HEK293 (cell line): ENCODE measurements around the gene NADK.

Source experiments
- CTCF ChIA-PET: fragments of 350-600 bp; formaldehyde crosslinking; extraction: SDS; loops from one replicate; lab custom pipeline; 2021; ENCODE audit warnings: antibody characterized with exemption; lab: Yijun Ruan, JAX
- POLR2A ChIA-PET: fragments of 300-600 bp; formaldehyde crosslinking; extraction: SDS; loops from one replicate; lab custom pipeline; 2020; ENCODE audit warnings: antibody characterized with exemption, inconsistent platforms; lab: Yijun Ruan, JAX
- H3K27ac ChIP-seq: fragments of 200-500 bp; sonication (Bioruptor generic); 2 replicates; pipeline ENCODE4 v1.5.1; 2014; ENCODE audit warnings: low read depth, low read length, control low read depth, inconsistent platforms; ENCODE audit errors: extremely low read depth
- H3K36me3 ChIP-seq, 2 experiments: fragments of 200-500 bp in 1 of 2; sonication (Bioruptor generic) in 1 of 2; 1 replicate in 1 of 2; 2 replicates in 1 of 2; pipeline ENCODE4 v1.5.1; 2014 to 2017; ENCODE audit warnings: inconsistent platforms in 2 of 2, low read length in 2 of 2; ENCODE audit not compliant: control insufficient read depth in 2 of 2, insufficient read depth in 1 of 2
- H3K4me1 ChIP-seq: fragments of 200-500 bp; sonication (Bioruptor generic); 2 replicates; pipeline ENCODE4 v1.5.1; 2014; ENCODE audit warnings: mild to moderate bottlenecking, low read length, inconsistent platforms; ENCODE audit not compliant: control insufficient read depth, insufficient read depth
- H3K4me3 ChIP-seq: 2 replicates; pipeline ENCODE4 v1.5.1; 2011; ENCODE audit warnings: low read depth, mild to moderate bottlenecking, control low read depth, low read length, moderate library complexity
- H3K9me3 ChIP-seq: fragments of 200-500 bp; sonication (Bioruptor generic); 2 replicates; pipeline ENCODE4 v1.5.1; 2014; ENCODE audit warnings: low read depth, low read length, inconsistent platforms; ENCODE audit not compliant: control insufficient read depth, insufficient read depth
- EGR2 ChIP-seq: fragments of 450-650 bp; formaldehyde crosslinking; IDR thresholded peaks from 2 replicates; pipeline ENCODE4 v1.5.1; 2016; ENCODE audit warnings: low read depth, missing biosample characterization, missing genetic modification characterization
- GLIS2 ChIP-seq: fragments of 450-650 bp; formaldehyde crosslinking; IDR thresholded peaks from 2 replicates; pipeline ENCODE4 v1.5.1; 2016; ENCODE audit warnings: missing biosample characterization, missing genetic modification characterization
- HOXD13 ChIP-seq: sonication (generic); formaldehyde crosslinking; IDR thresholded peaks from 2 replicates; pipeline ENCODE4 v1.8.0; 2022; ENCODE audit warnings: missing genetic modification reagents, borderline replicate concordance
- KLF8 ChIP-seq: fragments of 450-650 bp; formaldehyde crosslinking; IDR thresholded peaks from 2 replicates; pipeline ENCODE4 v1.5.1; 2016; ENCODE audit warnings: missing biosample characterization, missing genetic modification characterization
- MZF1 ChIP-seq: fragments of 450-650 bp; formaldehyde crosslinking; IDR thresholded peaks from 2 replicates; pipeline ENCODE4 v1.5.1; 2017; ENCODE audit warnings: missing biosample characterization, missing genetic modification characterization, borderline replicate concordance
- PATZ1 ChIP-seq: fragments of 450-650 bp; formaldehyde crosslinking; IDR thresholded peaks from 2 replicates; pipeline ENCODE4 v1.5.1; 2016; ENCODE audit warnings: missing biosample characterization, missing genetic modification characterization
- PRDM1 ChIP-seq: fragments of 450-650 bp; formaldehyde crosslinking; IDR thresholded peaks from 2 replicates; pipeline ENCODE4; 2016; ENCODE audit warnings: missing biosample characterization, missing genetic modification characterization
- PRDM6 ChIP-seq: fragments of 450-650 bp; formaldehyde crosslinking; IDR thresholded peaks from 2 replicates; pipeline ENCODE4 v1.5.1; 2017; ENCODE audit warnings: missing biosample characterization, missing genetic modification characterization
- SCRT1 ChIP-seq: fragments of 450-650 bp; formaldehyde crosslinking; IDR thresholded peaks from 2 replicates; pipeline ENCODE4 v1.5.1; 2016; ENCODE audit warnings: missing biosample characterization, missing genetic modification characterization, borderline replicate concordance
- TCF7L2 ChIP-seq: IDR thresholded peaks from 2 replicates; pipeline ENCODE4 v1.6.1; 2011; ENCODE audit warnings: low read depth, mild to moderate bottlenecking, inconsistent platforms, low read length, moderate library complexity, borderline replicate concordance
- ZBTB17 ChIP-seq: fragments of 450-650 bp; formaldehyde crosslinking; IDR thresholded peaks from 2 replicates; pipeline ENCODE4 v1.5.1; 2016; ENCODE audit warnings: missing biosample characterization, missing genetic modification characterization
- ZNF133 ChIP-seq: fragments of 450-650 bp; formaldehyde crosslinking; IDR thresholded peaks from 2 replicates; pipeline ENCODE4 v1.5.1; 2016; ENCODE audit warnings: missing biosample characterization, missing genetic modification characterization
- ZNF138 ChIP-seq: fragments of 450-650 bp; formaldehyde crosslinking; IDR thresholded peaks from 2 replicates; pipeline ENCODE4 v1.5.1; 2016; ENCODE audit warnings: missing biosample characterization, missing genetic modification characterization, borderline replicate concordance
- ZNF146 ChIP-seq: fragments of 450-650 bp; formaldehyde crosslinking; IDR thresholded peaks from 2 replicates; pipeline ENCODE4 v1.5.1; 2016; ENCODE audit warnings: missing biosample characterization, missing genetic modification characterization
- ZNF174 ChIP-seq: fragments of 450-650 bp; formaldehyde crosslinking; IDR thresholded peaks from 2 replicates; pipeline ENCODE4 v1.5.0; 2017; ENCODE audit warnings: missing biosample characterization, mild to moderate bottlenecking, missing genetic modification characterization
- ZNF223 ChIP-seq: fragments of 450-650 bp; formaldehyde crosslinking; IDR thresholded peaks from 2 replicates; pipeline ENCODE4 v1.5.1; 2016; ENCODE audit warnings: missing biosample characterization, missing genetic modification characterization
- ZNF248 ChIP-seq: fragments of 450-650 bp; formaldehyde crosslinking; IDR thresholded peaks from 2 replicates; pipeline ENCODE4 v1.5.1; 2017; ENCODE audit warnings: missing biosample characterization, missing genetic modification characterization
- ZNF274 ChIP-seq, 2 experiments: fragments of 200-500 bp in 1 of 2; fragments of 450-650 bp in 1 of 2; sonication (Bioruptor generic) in 1 of 2; formaldehyde crosslinking in 1 of 2; IDR thresholded peaks; 2 replicates each; pipeline versions ENCODE4 v1.5.1 to v1.6.1; 2014 to 2016; ENCODE audit warnings: borderline replicate concordance in 1 of 2, inconsistent platforms in 1 of 2, low read length in 1 of 2, missing biosample characterization in 1 of 2, missing genetic modification characterization in 1 of 2
- ZNF37A ChIP-seq: fragments of 450-650 bp; IDR thresholded peaks from 2 replicates; pipeline ENCODE4 v1.5.1; 2018; ENCODE audit warnings: missing biosample characterization, missing genetic modification characterization
- ZNF473 ChIP-seq: fragments of 450-650 bp; formaldehyde crosslinking; IDR thresholded peaks from 2 replicates; pipeline ENCODE4 v1.5.1; 2017; ENCODE audit warnings: missing biosample characterization, missing genetic modification characterization
- ZNF596 ChIP-seq: fragments of 450-650 bp; IDR thresholded peaks from 2 replicates; pipeline ENCODE4 v1.5.0; 2018; ENCODE audit warnings: missing biosample characterization, mild to moderate bottlenecking, missing genetic modification characterization, moderate library complexity
- ZNF600 ChIP-seq: fragments of 450-650 bp; formaldehyde crosslinking; IDR thresholded peaks from 2 replicates; pipeline ENCODE4 v1.5.1; 2016; ENCODE audit warnings: missing biosample characterization, missing genetic modification characterization
- ZNF658 ChIP-seq: fragments of 450-650 bp; formaldehyde crosslinking; IDR thresholded peaks from 2 replicates; pipeline ENCODE4; 2016; ENCODE audit warnings: missing biosample characterization, missing genetic modification characterization
- ZNF677 ChIP-seq: fragments of 450-650 bp; IDR thresholded peaks from 2 replicates; pipeline ENCODE4 v1.5.0; 2018; ENCODE audit warnings: missing biosample characterization, mild to moderate bottlenecking, missing genetic modification characterization, moderate library complexity
- ZNF792 ChIP-seq: fragments of 450-650 bp; formaldehyde crosslinking; IDR thresholded peaks from 2 replicates; pipeline ENCODE4 v1.5.1; 2016; ENCODE audit warnings: missing biosample characterization, missing genetic modification characterization
- ZSCAN18 ChIP-seq: fragments of 450-650 bp; formaldehyde crosslinking; IDR thresholded peaks from 2 replicates; pipeline ENCODE4 v1.5.1; 2016; ENCODE audit warnings: missing biosample characterization, missing genetic modification characterization

NADK gene

GRCh38 chr1:1776672-1777582 is 1.3 kb downstream of the NADK start:
- H3K27ac ChIP-seq = peak overlapping the region; percentile 94; the same call in 1 of the 2 replicates
- TF ChIP-seq ZNF146 (tag by site-specific recombination) (no peak), ZSCAN18 (tag by site-specific recombination) (no peak), ZNF248 (tag by site-specific recombination) (no peak), ZNF596 (tag by site-specific recombination) (no peak), ZNF677 (no peak), ZNF37A (tag by site-specific recombination) (no peak), GLIS2 (tag by site-specific recombination) (no peak), ZNF174 (tag by site-specific recombination) (no peak), PRDM6 (tag by site-specific recombination) (0 out of 2 replicates have a peak, but pooled peaks have one; percentile 17), SCRT1 (tag by site-specific recombination) (no peak), PATZ1 (tag by site-specific recombination) (no peak), ZNF274 (IDR thresholded peaks at IDR 0.05; ENCODE audit: low read length) (no peak), ZNF274 (tag by site-specific recombination; IDR thresholded peaks at IDR 0.05; ENCODE audit: borderline replicate concordance) (no peak), ZNF658 (no peak), TCF7L2 (no peak), ZNF223 (tag by site-specific recombination) (peak; percentile 53; the same call in 1 of the 2 replicates)
- TF ChIP-seq, all 188 proteins: peak for 2
- Histone ChIP-seq H3K36me3 (peaks cover 17 to 37% of the 10 kb centered on the region in 2 experiments; a peak in 2 of 3 replicates), H3K4me1 (no peaks in the 10 kb centered on the region), H3K4me3 (peak overlapping the region; percentile 96), H3K9me3 (no peaks in the 10 kb centered on the region)
- ChIA-PET POLR2A (interaction anchor here (0.6 to 1.9 kb wide), 3 partner anchors 10 to 132 kb away, joined by 3 to 9 read pairs (median 4); no protein-coding TSS in a partner anchor), CTCF (interaction anchor here (0.6 to 1.7 kb wide), 7 partner anchors 9 to 538 kb away, joined by 3 to 8 read pairs (median 4); no protein-coding TSS in a partner anchor)

- Histone ChIP-seq H3K27ac (no peak overlapping the region), H3K4me1 (no peaks in the 10 kb centered on the region), H3K4me3 (no peak overlapping the region), H3K36me3 (peaks cover 19 to 46% of the 10 kb centered on the region in 2 experiments; a peak in 2 of 3 replicates), H3K9me3 (no peaks in the 10 kb centered on the region)
- ChIA-PET CTCF (interaction anchor here (1.0 kb wide), 1 partner anchor 269 kb away, joined by 5 read pairs; no protein-coding TSS in a partner anchor), POLR2A (no interaction called here)
- TF ChIP-seq KLF8 (no peak), ZNF133 (no peak), ZNF792 (no peak), ZNF138 (tag by site-specific recombination) (no peak), PRDM1 (tag by site-specific recombination) (0 out of 2 replicates have a peak, but pooled peaks have one; percentile 30), MZF1 (tag by site-specific recombination) (no peak), SCRT1 (tag by site-specific recombination) (peak; percentile 83), HOXD13 (CRISPR knock-in tag) (no peak), ZNF600 (peak; percentile 43), ZBTB17 (tag by site-specific recombination) (no peak), ZNF473 (tag by site-specific recombination) (no peak), EGR2 (0 out of 2 replicates have a peak, but pooled peaks have one; percentile 28)
These were observed 2.7 kb downstream of the NADK start for GRCh38 chr1:1775327-1776226.
